ENCODE measurements around the gene CHSY3.

DNA sequence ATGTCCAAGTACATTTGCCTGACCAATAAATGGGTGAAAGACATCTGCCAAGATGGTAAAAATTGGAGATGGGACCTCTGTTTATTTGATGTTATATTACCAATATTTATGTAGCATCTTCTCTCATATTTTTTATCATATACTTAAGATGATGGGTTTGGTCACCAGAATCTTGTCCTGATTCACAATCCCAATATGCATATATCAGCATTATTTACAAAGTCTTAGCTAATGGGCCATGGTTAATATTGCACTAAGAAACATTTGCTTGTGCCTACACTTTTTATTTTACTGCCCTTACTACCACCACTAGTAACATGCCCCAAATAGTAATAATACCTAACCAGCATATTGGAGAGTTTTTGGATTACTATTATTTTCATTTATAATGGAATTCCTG, 116.7 kb downstream of the CHSY3 start:
- TF ChIP-seq, protein P1, sequence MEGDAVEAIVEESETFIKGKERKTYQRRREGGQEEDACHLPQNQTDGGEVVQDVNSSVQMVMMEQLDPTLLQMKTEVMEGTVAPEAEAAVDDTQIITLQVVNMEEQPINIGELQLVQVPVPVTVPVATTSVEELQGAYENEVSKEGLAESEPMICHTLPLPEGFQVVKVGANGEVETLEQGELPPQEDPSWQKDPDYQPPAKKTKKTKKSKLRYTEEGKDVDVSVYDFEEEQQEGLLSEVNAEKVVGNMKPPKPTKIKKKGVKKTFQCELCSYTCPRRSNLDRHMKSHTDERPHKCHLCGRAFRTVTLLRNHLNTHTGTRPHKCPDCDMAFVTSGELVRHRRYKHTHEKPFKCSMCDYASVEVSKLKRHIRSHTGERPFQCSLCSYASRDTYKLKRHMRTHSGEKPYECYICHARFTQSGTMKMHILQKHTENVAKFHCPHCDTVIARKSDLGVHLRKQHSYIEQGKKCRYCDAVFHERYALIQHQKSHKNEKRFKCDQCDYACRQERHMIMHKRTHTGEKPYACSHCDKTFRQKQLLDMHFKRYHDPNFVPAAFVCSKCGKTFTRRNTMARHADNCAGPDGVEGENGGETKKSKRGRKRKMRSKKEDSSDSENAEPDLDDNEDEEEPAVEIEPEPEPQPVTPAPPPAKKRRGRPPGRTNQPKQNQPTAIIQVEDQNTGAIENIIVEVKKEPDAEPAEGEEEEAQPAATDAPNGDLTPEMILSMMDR (IDR thresholded peaks at IDR 0.05), result no peak
- TF ChIP-seq POLR2AphosphoS5 (IDR thresholded peaks at IDR 0.05) (no peak), POLR2A (IDR thresholded peaks at IDR 0.05) (no peak)

Data from suprapubic skin (tissue), 4 donors.